SK-N-SH treated with all-trans-retinoic acid at 6 μM for 48 hours (cell line): ENCODE measurements around the gene MEG3.

ENCODE experiments used
- ATAC-seq: fragments of 200-7000 bp; cut with Tn5 transposase; 3 replicates; pipeline ENCODE4 v1.9.1; 2020; ENCODE audit warnings: mild to moderate bottlenecking, moderate library complexity
- ARNTL ChIP-seq: fragments of 450-650 bp; formaldehyde crosslinking; IDR thresholded peaks from 2 replicates; pipeline ENCODE4 v1.5.0; 2020; ENCODE audit warnings: low read depth, mild to moderate bottlenecking, moderate library complexity, borderline replicate concordance
- BACH2 ChIP-seq: fragments of 250-450 bp; sonication (Bioruptor Pico); IDR thresholded peaks from 2 replicates; pipeline ENCODE4 v1.9.0; 2021; ENCODE audit warnings: mild to moderate bottlenecking, borderline replicate concordance
- CREB5 ChIP-seq: fragments of 250-450 bp; sonication (Bioruptor Pico); IDR thresholded peaks from 2 replicates; pipeline ENCODE4 v1.5.1; 2020; ENCODE audit warnings: low read depth, mild to moderate bottlenecking, moderate library complexity
- CSDC2 ChIP-seq: fragments of 250-450 bp; sonication (Bioruptor Pico); IDR thresholded peaks from 2 replicates; pipeline ENCODE4 v1.5.0; 2020; ENCODE audit warnings: mild to moderate bottlenecking, moderate library complexity
- CSRNP3 ChIP-seq: fragments of 250-450 bp; sonication (Bioruptor Pico); IDR thresholded peaks from 2 replicates; pipeline ENCODE4 v1.5.1; 2021; ENCODE audit warnings: mild to moderate bottlenecking, moderate library complexity
- ESRRG ChIP-seq: fragments of 250-450 bp; sonication (Bioruptor Pico); IDR thresholded peaks from 2 replicates; pipeline ENCODE4 v1.6.1; 2021; ENCODE audit warnings: mild to moderate bottlenecking
- ISL1 ChIP-seq: fragments of 250-450 bp; sonication (Bioruptor Pico); IDR thresholded peaks from 2 replicates; pipeline ENCODE4 v2.1.2; 2022; ENCODE audit warnings: mild to moderate bottlenecking, moderate library complexity
- PATZ1 ChIP-seq: fragments of 250-450 bp; sonication (Bioruptor Pico); IDR thresholded peaks from 2 replicates; pipeline ENCODE4 v1.8.0; 2020; ENCODE audit warnings: mild to moderate bottlenecking, moderate library complexity, borderline replicate concordance
- POU6F1 ChIP-seq: fragments of 250-450 bp; sonication (Bioruptor Pico); IDR thresholded peaks from 2 replicates; pipeline ENCODE4 v1.8.0; 2021; ENCODE audit warnings: low read depth, mild to moderate bottlenecking, moderate library complexity, borderline replicate concordance
- PPARA ChIP-seq: fragments of 250-450 bp; sonication (Bioruptor Pico); IDR thresholded peaks from 2 replicates; pipeline ENCODE4 v1.5.0; 2020; ENCODE audit warnings: mild to moderate bottlenecking, borderline replicate concordance
- RARB ChIP-seq: fragments of 250-450 bp; sonication (Bioruptor Pico); IDR thresholded peaks from 2 replicates; pipeline ENCODE4 v1.8.0; 2021; ENCODE audit warnings: mild to moderate bottlenecking, moderate library complexity
- SNAI2 ChIP-seq: fragments of 250-450 bp; sonication (Bioruptor Pico); IDR thresholded peaks from 2 replicates; pipeline ENCODE4 v1.5.0; 2020; ENCODE audit warnings: mild to moderate bottlenecking, moderate library complexity
- TCF4 ChIP-seq: fragments of 250-450 bp; sonication (Bioruptor Pico); IDR thresholded peaks from 2 replicates; pipeline ENCODE4 v1.8.0; 2021; ENCODE audit warnings: mild to moderate bottlenecking, moderate library complexity, borderline replicate concordance
- TOX ChIP-seq: fragments of 250-450 bp; sonication (Bioruptor Pico); IDR thresholded peaks from 2 replicates; pipeline ENCODE4 v1.8.0; 2021; ENCODE audit warnings: mild to moderate bottlenecking, moderate library complexity, borderline replicate concordance
- TSHZ2 ChIP-seq: fragments of 250-450 bp; sonication (Bioruptor Pico); IDR thresholded peaks from 2 replicates; pipeline ENCODE4 v1.5.0; 2020; ENCODE audit warnings: mild to moderate bottlenecking, moderate library complexity
- ZC3H10 ChIP-seq: fragments of 250-450 bp; sonication (Bioruptor Pico); IDR thresholded peaks from 2 replicates; pipeline ENCODE4 v1.5.1; 2021; ENCODE audit warnings: mild to moderate bottlenecking, moderate library complexity
- ZFP3 ChIP-seq: fragments of 250-450 bp; sonication (Bioruptor Pico); IDR thresholded peaks from 2 replicates; pipeline ENCODE4 v1.5.0; 2020; ENCODE audit warnings: mild to moderate bottlenecking, moderate library complexity
- ZFP30 ChIP-seq: fragments of 450-650 bp; formaldehyde crosslinking; IDR thresholded peaks from 2 replicates; pipeline ENCODE4 v1.5.0; 2022; ENCODE audit warnings: mild to moderate bottlenecking, moderate library complexity
- ZNF565 ChIP-seq: fragments of 450-650 bp; formaldehyde crosslinking; conservative IDR thresholded peaks from 2 replicates; pipeline ENCODE4 v1.5.0; 2020; ENCODE audit warnings: low read depth, mild to moderate bottlenecking, moderate library complexity
- ZNF70 ChIP-seq: fragments of 450-650 bp; formaldehyde crosslinking; IDR thresholded peaks from 2 replicates; pipeline ENCODE4 v1.5.0; 2020; ENCODE audit warnings: mild to moderate bottlenecking, moderate library complexity
- ZNF8 ChIP-seq: fragments of 450-650 bp; formaldehyde crosslinking; IDR thresholded peaks from 2 replicates; pipeline ENCODE4 v1.5.0; 2020; ENCODE audit warnings: mild to moderate bottlenecking, moderate library complexity

MEG3 gene

GRCh38 chr14:100874411-100875091, 48.6 kb downstream of the MEG3 start:
- ATAC-seq, result no peak
- TF ChIP-seq ZNF565 (CRISPR knock-in tag) (no peak), BACH2 (CRISPR knock-in tag) (no peak), CSDC2 (CRISPR knock-in tag) (no peak), PATZ1 (CRISPR knock-in tag) (no peak), ZFP30 (CRISPR knock-in tag) (no peak), ZC3H10 (CRISPR knock-in tag) (no peak), ZFP3 (CRISPR knock-in tag) (no peak), TSHZ2 (CRISPR knock-in tag) (no peak), POU6F1 (CRISPR knock-in tag) (no peak), SNAI2 (no peak), PPARA (CRISPR knock-in tag) (no peak), RARB (CRISPR knock-in tag) (no peak), ARNTL (CRISPR knock-in tag) (no peak), CSRNP3 (CRISPR knock-in tag) (no peak), ZNF8 (CRISPR knock-in tag) (no peak), TCF4 (CRISPR knock-in tag) (no peak)
- TF ChIP-seq, all 23 proteins: peak for 0

GRCh38 chr14:100875126-100875525, 49.2 kb downstream of the MEG3 start:
- TF ChIP-seq ISL1 (CRISPR knock-in tag), result no peak
- ATAC-seq, result no peak

- TF ChIP-seq ZNF8 (CRISPR knock-in tag) (no peak), RARB (CRISPR knock-in tag) (no peak), ZFP30 (CRISPR knock-in tag) (no peak), TCF4 (CRISPR knock-in tag) (no peak), PPARA (CRISPR knock-in tag) (no peak), ESRRG (CRISPR knock-in tag) (no peak), ZNF565 (CRISPR knock-in tag) (no peak), TOX (CRISPR knock-in tag) (no peak), BACH2 (CRISPR knock-in tag) (no peak), PATZ1 (CRISPR knock-in tag) (no peak), ZNF70 (no peak), CSDC2 (CRISPR knock-in tag) (no peak), ISL1 (CRISPR knock-in tag) (no peak), SNAI2 (no peak), ZC3H10 (CRISPR knock-in tag) (no peak), ARNTL (CRISPR knock-in tag) (no peak), CREB5 (CRISPR knock-in tag) (no peak)
- TF ChIP-seq, all 23 proteins: peak for 0
- ATAC-seq, result no peak
These were observed 50.1 kb downstream of the MEG3 start for GRCh38 chr14:100875861-100876590.
